NCI-H146 (cell line): ENCODE data around the gene DNAH3.
"Not testable (repeated sequence)": the region's sequence is repeated elsewhere in the genome, so short reads cannot be mapped to it uniquely, and the experiment has no call there.

Experiments used
- DNase-seq: peaks from one replicate; lab custom pipeline; 2025; lab: John Stamatoyannopoulos, UW

Gene DNAH3

DNA sequence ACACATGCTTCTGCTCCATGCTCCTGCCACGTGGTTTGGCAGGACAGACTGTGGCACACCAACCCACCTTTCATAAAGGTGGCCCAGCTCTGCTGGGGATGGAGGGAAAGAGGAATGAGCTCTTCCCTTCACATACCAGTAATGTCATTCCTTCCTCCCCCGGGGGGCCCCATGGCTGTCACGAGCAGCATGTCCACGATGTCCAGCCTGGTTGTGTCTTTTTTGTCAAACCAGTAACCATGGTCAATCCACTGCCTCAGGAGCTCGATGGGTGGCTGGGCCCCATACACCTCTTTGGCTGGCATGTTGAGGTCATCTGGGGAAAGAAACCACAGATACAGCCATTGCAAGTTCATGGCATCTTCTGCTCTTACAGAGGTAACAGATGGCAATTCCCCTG is 153.5 kb downstream of the DNAH3 start:
- no peak for DNase-seq

DNA sequence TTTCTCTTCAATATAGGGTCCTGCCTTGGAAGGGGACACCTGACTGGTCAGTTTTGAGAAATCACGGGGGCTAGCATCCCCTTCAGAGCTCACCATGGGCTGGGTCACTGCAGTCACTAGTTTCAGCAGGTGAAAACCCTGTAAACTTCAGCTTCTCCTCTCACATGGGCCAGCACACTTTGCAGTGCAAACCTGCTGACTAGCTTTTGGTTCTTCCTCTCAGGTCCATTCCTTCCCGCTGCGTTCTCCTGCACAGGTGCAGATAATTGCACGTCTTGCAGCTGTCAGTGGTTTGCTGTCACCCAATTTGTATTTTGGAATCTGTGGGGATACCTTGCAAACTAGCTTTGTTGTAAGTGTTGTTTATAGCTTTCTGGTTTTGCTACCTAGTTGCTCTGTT is 154.9 kb downstream of the DNAH3 start:
- peak; percentile 38 for DNase-seq

GRCh38 chr16:20989496-20990070 is 161.1 kb downstream of the DNAH3 start:
- DNase-seq: not testable (repeated sequence)

DNA sequence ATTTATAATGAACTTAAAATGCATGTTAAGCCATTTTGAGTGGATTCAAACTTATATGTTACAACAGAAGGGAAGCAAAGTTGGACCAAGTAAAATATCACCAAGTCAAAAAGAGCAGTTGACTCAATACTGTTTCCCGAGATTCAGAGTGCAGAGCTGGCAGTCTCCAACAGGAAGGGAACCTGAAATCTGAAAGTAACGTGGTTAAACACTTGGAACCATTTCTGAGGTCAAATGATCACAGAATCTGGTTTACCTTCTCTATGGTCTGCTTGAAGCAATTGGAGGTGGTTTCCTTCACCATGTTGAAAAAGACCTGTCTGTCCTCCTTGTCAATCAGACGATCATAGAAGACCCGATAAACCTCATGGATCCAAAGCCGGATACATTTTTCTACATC is 163.6 kb downstream of the DNAH3 start:
- DNase-seq: no peak

GRCh38 chr16:20984019-20984418 is 166.6 kb downstream of the DNAH3 start:
- DNase-seq: no peak

- no peak for DNase-seq
Observed at GRCh38 chr16:20976576-20976975, 174.1 kb downstream of the DNAH3 start.

DNA sequence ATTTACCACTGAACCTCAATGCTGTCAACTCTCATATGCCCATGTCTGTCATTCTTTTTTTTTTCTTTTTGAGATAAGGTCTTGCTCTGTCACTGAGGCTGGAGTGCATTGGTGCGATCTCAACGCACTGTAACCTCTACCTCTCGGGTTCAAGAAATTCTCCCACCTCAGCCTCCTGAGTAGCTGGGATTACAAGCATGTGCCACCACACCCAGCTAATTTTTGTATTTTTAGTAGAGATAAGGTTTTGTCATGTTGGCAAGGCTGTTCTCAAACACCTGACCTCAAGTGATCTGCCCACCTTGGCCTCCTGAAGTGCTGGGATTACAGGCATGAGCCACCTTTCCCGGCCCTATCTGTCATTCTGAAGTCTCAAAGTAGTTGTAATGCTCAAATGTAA is 177.4 kb downstream of the DNAH3 start:
- DNase-seq: not testable (repeated sequence)

DNA sequence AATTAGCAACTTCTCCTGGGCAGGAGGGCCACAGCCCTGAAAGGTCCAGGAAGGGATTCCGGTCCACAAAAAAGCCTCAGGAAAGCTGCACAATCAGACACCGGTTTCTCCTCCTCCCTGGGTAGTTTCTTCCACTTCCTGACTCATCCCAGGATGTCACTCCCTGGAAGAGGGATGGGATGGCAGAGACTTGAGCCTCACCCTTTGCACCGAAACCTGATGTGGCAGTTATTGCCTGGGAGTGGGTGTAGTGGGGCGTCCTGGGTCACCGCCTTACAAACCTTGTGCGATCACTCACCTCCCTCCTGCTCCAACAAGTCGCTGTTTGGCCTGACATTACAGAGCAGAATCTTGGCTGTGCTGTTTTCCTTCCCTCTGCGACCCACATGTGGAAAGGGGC is 179.2 kb downstream of the DNAH3 start:
- no peak for DNase-seq

DNA sequence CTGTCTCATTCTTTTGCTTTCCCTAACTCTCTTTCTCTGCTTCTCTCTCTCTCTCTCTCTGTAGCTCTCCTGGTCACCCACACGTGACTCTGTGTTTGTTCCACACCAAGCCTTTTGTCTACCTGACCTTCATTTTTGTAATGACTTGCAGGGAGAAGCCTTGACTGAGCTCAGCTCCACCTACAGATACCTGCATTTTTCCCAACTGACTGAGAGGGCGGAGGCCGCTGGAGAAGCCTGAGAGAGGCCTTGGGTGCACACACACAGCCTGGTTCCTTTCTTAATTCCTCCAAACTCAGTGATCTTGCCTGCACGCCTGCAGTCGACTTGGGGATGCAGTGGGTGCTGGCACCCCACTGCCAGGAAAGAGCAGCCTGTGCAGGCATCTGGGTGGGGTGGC is 181.3 kb downstream of the DNAH3 start:
- DNase-seq: no peak

DNA sequence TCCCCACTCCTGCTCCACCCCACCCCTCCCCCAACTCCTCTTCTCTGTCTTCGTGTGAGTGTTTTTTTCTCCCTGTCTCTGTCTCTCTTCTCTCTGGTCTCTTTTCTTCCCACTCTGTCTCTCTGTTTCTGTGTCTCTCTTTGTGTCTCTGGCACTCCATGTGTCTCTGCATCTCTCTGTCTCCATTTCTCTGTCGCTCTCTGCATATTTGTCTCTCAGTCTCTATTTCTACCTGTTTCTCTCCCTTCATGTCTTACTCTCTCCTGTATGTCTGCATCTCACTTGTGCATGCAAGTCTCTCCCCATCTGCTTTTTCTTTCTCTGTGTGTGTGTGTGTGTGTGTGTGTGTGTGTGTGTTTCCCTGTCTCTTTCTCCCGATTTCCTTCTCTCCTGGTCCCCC is 181.9 kb downstream of the DNAH3 start:
- DNase-seq: no peak

- no peak for DNase-seq
Observed at GRCh38 chr16:20960899-20961298, 189.7 kb downstream of the DNAH3 start.

GRCh38 chr16:20957153-20957552 is 193.5 kb downstream of the DNAH3 start:
- DNase-seq: no peak

DNA sequence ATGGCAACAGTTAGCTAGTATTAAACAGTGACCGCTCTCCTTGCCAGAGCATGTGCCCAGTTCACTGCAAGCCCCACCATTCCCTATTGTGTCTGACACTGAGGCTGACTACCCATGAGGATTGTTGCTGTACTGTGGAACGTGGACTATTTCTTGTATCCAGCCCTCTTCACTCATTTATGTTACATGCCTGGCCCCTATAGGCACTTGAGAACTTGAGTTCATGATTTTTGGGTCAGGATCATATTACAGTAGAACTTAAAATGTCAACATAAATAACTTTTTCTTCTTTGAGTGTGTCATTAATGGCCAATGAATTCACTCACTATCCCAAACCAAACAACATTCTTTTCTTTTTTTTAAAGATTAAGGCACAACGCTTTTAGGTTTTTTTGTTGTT is 194.3 kb downstream of the DNAH3 start:
- no peak for DNase-seq

GRCh38 chr16:20954574-20954973 is 196.1 kb downstream of the DNAH3 start:
- DNase-seq: no peak

- peak; percentile 45 for DNase-seq
Observed at GRCh38 chr16:20952139-20952920, 198.3 kb downstream of the DNAH3 start.

- no peak for DNase-seq
Observed at GRCh38 chr16:20950294-20950693, 200.4 kb downstream of the DNAH3 start.

DNA sequence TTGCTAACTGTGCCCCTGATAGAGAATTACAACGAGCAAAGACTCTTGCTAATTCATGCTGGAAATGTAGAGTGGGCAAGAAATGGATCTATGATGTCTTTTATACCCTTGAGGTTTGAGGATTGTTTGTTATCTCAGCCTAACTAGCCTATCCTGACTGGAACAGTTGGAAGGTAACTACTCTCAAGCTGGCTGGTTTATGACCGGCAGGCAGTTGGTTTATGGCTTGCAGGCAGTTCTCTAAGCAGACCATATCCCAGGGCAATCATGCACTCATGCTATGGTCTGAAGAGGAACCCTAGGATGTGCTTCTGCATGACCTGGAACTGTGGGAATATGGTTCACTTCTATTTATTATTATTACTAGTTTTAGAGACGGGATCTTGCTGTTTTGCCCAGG is 201.0 kb downstream of the DNAH3 start:
- no peak for DNase-seq

GRCh38 chr16:20948444-20948843 is 202.2 kb downstream of the DNAH3 start:
- DNase-seq: no peak

DNA sequence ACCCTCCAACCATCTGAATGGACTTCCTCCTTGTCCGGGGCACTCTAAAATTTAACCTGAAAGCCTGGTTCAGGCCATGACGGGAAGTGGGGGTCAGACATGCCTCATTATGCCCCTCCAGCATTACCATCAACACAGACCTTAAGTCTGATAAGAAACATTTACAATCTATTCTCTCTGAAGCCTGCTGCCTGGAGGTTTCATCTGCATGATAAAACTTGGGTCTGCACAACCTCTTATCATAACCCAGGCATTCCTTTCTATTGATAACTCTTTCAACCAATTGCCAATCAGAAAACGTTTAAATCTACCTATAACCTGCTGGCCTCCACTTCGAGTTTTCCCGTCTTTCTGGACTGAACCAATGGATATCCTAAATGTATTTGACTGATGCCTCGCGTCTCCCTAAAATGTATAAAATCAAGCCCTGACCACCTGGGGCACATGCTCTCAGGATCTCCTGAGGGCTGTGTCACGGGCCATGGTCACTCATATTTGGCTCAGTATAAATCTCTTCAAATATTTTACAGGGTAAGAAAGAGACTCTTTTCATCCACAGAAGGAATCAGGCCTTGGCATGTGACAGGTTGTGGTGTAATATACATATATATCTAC is 204.5 kb downstream of the DNAH3 start:
- DNase-seq: no peak

DNA sequence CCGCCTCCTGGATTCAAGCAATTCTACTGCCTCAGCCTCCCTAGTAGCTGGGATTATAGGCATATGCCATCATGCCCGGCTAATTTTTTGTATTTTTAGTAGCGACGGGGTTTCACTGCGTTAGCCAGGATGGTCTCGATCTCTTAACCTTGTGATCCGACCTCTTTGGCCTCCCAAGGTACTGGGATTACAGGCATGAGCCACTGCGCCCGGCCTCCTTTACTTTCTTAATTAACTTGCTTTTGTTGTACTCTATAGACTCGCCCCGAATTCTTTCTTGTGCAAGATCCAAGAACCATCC is 205.1 kb downstream of the DNAH3 start:
- not testable (repeated sequence) for DNase-seq

GRCh38 chr16:20944861-20945574 is 205.6 kb downstream of the DNAH3 start:
- no peak for DNase-seq

- no peak for DNase-seq
Observed at GRCh38 chr16:20942256-20942655, 208.4 kb downstream of the DNAH3 start.

GRCh38 chr16:20941636-20941926 is 209.1 kb downstream of the DNAH3 start:
- no peak for DNase-seq
